Dermis blood vessel endothelial cell (primary cell): ENCODE results near the gene S100A7A. TPM values are rescaled to one million over a fixed set of nuclear protein-coding genes. Genes with fewer than 3 reads are reported as not detected.

ENCODE experiments used
- DNase-seq: peaks from one replicate; pipeline ENCODE4 v3.0.0; 2010
- total RNA-seq: library from RNA; depleted of rRNA; stranded (reverse); fragments of >200 nt; gene quantifications from 2 replicates; pipeline ENCODE4 v1.2.3, GENCODE V29; 2014

Gene S100A7A
- total RNA-seq, 1 donor from 2014 or later, result not detected

DNA sequence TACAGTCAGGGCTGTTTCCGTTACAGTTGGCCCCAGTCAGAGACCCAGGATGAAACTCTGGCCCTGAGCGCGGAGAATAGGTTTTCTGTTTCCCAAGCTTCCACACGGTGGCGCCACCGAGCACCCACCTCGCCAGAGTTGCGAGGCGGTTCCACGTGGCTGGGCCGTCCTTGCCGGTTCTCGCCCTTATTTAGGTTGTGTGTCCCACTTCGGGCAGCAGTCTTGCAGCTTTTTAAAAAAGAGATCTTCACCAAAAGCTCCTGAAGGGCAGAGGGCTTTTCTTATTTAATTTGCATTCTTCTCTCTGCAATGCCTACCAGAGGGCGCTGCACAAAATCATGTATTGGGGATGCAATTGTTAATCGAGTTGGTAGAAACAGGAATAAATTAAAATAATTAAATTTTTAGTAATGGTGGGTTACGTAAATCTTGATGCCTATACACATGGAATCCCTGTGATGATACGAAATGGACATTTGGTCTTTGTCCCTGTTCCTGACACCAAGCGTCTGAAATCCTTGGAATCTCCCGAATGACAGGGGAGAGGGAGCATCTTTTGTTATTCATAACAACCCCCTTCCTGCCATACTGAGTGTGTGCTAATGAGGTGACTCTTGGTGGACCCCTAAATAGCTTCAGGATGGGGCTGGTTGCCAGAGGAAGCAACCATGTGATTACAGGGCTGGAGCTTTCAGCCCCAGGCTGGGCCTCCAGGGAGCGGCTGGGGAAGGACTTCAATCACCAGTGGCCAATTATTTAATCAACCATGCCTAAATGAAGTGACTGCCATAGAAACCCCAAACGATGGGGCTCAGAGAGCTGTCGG lies 49.7 kb downstream of the S100A7A start:
- DNase-seq, result peak; percentile 53

DNA sequence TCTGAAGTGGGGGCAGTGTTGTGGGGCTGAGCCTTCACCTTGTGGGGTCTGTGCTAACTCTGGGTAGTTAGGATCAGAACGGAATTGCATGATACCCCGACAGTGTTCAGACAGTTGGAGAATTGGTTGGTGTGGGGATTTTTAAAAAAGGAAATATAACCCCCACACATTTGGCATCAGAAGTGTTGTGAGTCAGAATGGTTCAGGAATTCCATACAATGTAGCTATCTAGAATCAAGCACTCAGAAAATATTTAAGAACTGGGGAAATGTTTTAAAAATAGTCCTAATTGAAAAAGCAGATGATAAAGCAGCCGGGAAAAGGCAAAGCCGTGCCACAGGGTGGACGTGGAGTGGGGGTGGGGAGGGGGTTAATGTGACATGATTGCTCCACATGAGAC lies 50.6 kb downstream of the S100A7A start:
- DNase-seq, result peak; percentile 6

DNA sequence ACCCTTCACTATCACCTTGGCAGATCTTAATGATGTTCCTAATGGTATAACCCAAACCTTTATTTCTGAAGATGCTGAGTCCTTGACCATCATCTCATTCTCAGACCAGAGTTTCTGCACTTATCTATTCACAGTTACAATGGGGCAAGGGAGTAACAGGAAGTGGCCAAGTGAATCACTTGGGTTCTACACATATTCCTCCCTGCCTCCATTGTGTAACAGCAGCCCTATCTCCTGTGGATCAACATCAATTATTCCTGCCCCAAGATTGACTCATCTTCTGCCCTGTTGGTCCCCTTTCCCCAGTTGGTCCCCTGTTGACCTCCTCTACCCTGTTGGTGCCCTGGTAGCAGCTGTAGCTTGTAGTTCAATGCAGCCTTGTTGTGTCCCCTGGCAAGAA lies 54.4 kb downstream of the S100A7A start:
- DNase-seq, result no peak

Other genes starting within 250 kb of the S100A7A start
- gene LELP1, start 213.1 kb upstream of the S100A7A start, total RNA-seq, result not detected in 2 replicates
- not detected in 2 replicates for gene PRR9, start 198.9 kb upstream of the S100A7A start, total RNA-seq
- not detected in 2 replicates for gene LORICRIN, start 156.8 kb upstream of the S100A7A start, total RNA-seq
- not detected in 2 replicates for gene PGLYRP3, start 103.6 kb upstream of the S100A7A start, total RNA-seq
- gene PGLYRP4, start 67.7 kb upstream of the S100A7A start, total RNA-seq, result not detected in 2 replicates
- 0.19 and 0.51 TPM in 2 replicates for gene S100A9, start 58.7 kb upstream of the S100A7A start, total RNA-seq
- gene S100A12, start 40.9 kb upstream of the S100A7A start, total RNA-seq, result not detected in 2 replicates
- gene S100A8, start 25.4 kb upstream of the S100A7A start, total RNA-seq, result not detected in 2 replicates
- not detected in 2 replicates for gene S100A7, start 44.1 kb downstream of the S100A7A start, total RNA-seq
- 239 and 342 TPM in 2 replicates for gene S100A6, start 119.5 kb downstream of the S100A7A start, total RNA-seq
- not detected in 2 replicates for gene S100A5, start 124.4 kb downstream of the S100A7A start, total RNA-seq
- gene S100A4, start 129.3 kb downstream of the S100A7A start, total RNA-seq, result 7.1 and 22.6 TPM in 2 replicates
- gene S100A3, start 132.7 kb downstream of the S100A7A start, total RNA-seq, result 1.3 and 1.4 TPM in 2 replicates
- gene S100A2, start 149.3 kb downstream of the S100A7A start, total RNA-seq, result 0.51 and 0.98 TPM in 2 replicates
- gene S100A16, start 196.6 kb downstream of the S100A7A start, total RNA-seq, result 581 and 601 TPM in 2 replicates
- gene S100A14, start 199.8 kb downstream of the S100A7A start, total RNA-seq, result 0.42 and 0.68 TPM in 2 replicates
- gene S100A13, start 211.0 kb downstream of the S100A7A start, total RNA-seq, result 39.0 and 91.7 TPM in 2 replicates
- not detected in 2 replicates for gene S100A1, start 211.9 kb downstream of the S100A7A start, total RNA-seq
- gene CHTOP, start 217.5 kb downstream of the S100A7A start, total RNA-seq, result 21.1 and 25.9 TPM in 2 replicates
- 45.6 and 60.8 TPM in 2 replicates for gene SNAPIN, start 242.2 kb downstream of the S100A7A start, total RNA-seq